HG03060 (cell line): ENCODE data around the gene FCER1A.
"Not testable (repeated sequence)": the region's sequence is repeated elsewhere in the genome, so short reads cannot be mapped to it uniquely, and the experiment has no call there.

Source experiments
- ATAC-seq: cut with Tn5 transposase; IDR thresholded peaks from one replicate; pipeline ENCODE4 v1.9.1; 2021; ENCODE audit warnings: low read depth, moderate number of reproducible peaks; ENCODE audit not compliant: unreplicated experiment

The FCER1A gene

DNA sequence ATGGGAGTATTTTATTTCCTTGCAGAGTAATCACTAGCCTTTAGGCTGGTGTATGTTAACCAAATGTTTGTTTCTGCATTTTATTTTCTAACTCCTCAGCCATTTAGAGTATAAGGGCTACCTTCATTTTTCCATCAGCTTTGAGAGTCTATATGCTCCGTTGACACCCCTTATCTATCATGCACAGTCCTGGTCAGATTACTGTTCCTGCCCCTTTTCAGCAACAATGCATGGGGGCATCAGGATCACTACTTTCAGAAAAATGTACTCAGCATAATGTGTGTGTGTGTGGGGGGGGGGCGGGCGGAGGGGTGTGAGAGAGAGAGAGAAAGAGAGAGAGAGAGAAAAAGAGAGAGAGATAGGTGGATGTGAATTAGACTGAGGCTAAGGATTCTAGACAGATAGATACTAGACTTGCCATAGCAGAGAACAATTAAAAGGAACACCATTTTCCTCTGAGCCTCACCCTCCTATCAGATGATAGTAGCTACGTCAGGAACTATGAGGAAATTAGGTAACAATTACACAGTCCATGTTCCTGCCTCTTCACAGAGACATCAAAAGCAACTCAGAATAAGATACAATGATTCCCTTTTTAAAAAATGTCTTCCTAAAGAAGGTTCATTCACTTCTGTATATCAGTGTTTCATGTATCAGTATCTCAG lies 40.8 kb downstream of the FCER1A start:
- ATAC-seq, result no peak

DNA sequence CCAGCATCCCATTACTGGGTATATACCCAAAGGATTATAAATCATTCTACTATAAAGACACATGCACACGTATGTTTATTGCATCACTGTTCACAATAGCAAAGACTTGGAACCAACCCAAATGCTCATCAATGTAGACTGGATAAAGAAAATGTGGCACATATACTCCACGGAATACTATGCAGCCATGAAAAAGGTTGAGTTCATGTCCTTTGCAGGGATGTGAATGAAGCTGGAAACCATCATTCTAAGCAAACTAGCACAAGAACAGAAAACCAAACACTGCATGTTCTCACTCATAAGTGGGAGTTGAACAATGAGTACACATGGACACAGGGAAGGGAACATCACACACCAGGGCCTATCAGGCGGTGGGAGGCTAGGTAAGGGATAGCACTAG lies 47.2 kb downstream of the FCER1A start:
- not testable (repeated sequence) for ATAC-seq

GRCh38 chr1:159352436-159352835 lies 50.3 kb downstream of the FCER1A start:
- no peak for ATAC-seq
